GM23338 (cell line): Measurements from ENCODE around the gene TMSB4X. TPM values are rescaled to one million over a fixed set of nuclear protein-coding genes. Genes with fewer than 3 reads are reported as not detected.
A peak's percentile ranks its signal among the peaks of the same experiment; 100 is the strongest.

ENCODE experiments used
- ATAC-seq: fragments of 200-7000 bp; cut with Tn5 transposase; 3 replicates; pipeline ENCODE4 v1.9.1; 2020
- DNase-seq: peaks from one replicate; pipeline ENCODE4 v3.0.0-alpha.2; 2015; ENCODE audit warnings: low spot score
- H2AFZ ChIP-seq: fragments of 200-600 bp; sonication (generic); 2 replicates; pipeline ENCODE4 v1.8.0; 2016; ENCODE audit warnings: antibody characterized with exemption, mild to moderate bottlenecking, moderate library complexity
- H3F3A ChIP-seq: fragments of 200-600 bp; sonication (generic); replicated peaks from 2 replicates; pipeline ENCODE4 v1.8.0; 2017; ENCODE audit warnings: antibody characterized with exemption, mixed run types, low read depth
- H3K27ac ChIP-seq: fragments of 200-600 bp; sonication (generic); 2 replicates; pipeline ENCODE4 v1.6.1; 2016; ENCODE audit warnings: low read depth
- H3K27me3 ChIP-seq: fragments of 200-600 bp; sonication (generic); 2 replicates; pipeline ENCODE4 v1.8.0; 2016; ENCODE audit warnings: mild to moderate bottlenecking, mixed run types, moderate library complexity; ENCODE audit not compliant: insufficient read depth
- H3K36me3 ChIP-seq: fragments of 200-600 bp; sonication (generic); 2 replicates; pipeline ENCODE4 v1.8.0; 2016; ENCODE audit warnings: mild to moderate bottlenecking; ENCODE audit not compliant: insufficient read depth
- H3K4me1 ChIP-seq: fragments of 200-600 bp; sonication (generic); 2 replicates; pipeline ENCODE4 v1.8.0; 2016; ENCODE audit warnings: mild to moderate bottlenecking, moderate library complexity; ENCODE audit not compliant: insufficient read depth
- H3K4me2 ChIP-seq: fragments of 200-600 bp; sonication (generic); 2 replicates; pipeline ENCODE4 v1.7.1; 2017; ENCODE audit warnings: mixed run types
- H3K4me3 ChIP-seq: fragments of 200-600 bp; sonication (generic); 2 replicates; pipeline ENCODE4 v1.6.1; 2016; ENCODE audit warnings: mixed run types
- H3K79me2 ChIP-seq: fragments of 200-600 bp; sonication (generic); replicated peaks from 2 replicates; pipeline ENCODE4 v1.8.0; 2017; ENCODE audit warnings: mild to moderate bottlenecking; ENCODE audit not compliant: insufficient read depth
- H3K9me2 ChIP-seq: fragments of 200-600 bp; sonication (generic); 2 replicates; pipeline ENCODE4 v1.8.0; 2017; ENCODE audit not compliant: insufficient read depth
- H4K20me1 ChIP-seq: fragments of 200-600 bp; sonication (generic); replicated peaks from 2 replicates; pipeline ENCODE4 v1.8.0; 2017; ENCODE audit warnings: mild to moderate bottlenecking; ENCODE audit not compliant: insufficient read depth
- H3K27ac Mint-ChIP-seq: 2 replicates; pipeline ENCODE4 v1.8.0; 2020; ENCODE audit warnings: inconsistent platforms, mild to moderate bottlenecking, moderate library complexity, mixed read lengths
- H3K27me3 Mint-ChIP-seq: 3 replicates; pipeline ENCODE4 v1.8.0; 2022; ENCODE audit warnings: low read depth, mild to moderate bottlenecking, moderate library complexity, mixed read lengths, inconsistent platforms; ENCODE audit not compliant: insufficient read depth, poor library complexity
- H3K36me3 Mint-ChIP-seq: 3 replicates; pipeline ENCODE4 v1.8.0; 2021; ENCODE audit warnings: low read depth, mild to moderate bottlenecking, inconsistent platforms, moderate library complexity, mixed read lengths
- H3K4me1 Mint-ChIP-seq: 3 replicates; pipeline ENCODE4 v1.8.0; 2020; ENCODE audit warnings: mild to moderate bottlenecking, inconsistent platforms, mixed read lengths
- H3K4me3 Mint-ChIP-seq: 3 replicates; pipeline ENCODE4 v1.8.0; 2021; ENCODE audit warnings: moderate library complexity, mild to moderate bottlenecking, inconsistent platforms, mixed read lengths
- H3K9me3 Mint-ChIP-seq: 3 replicates; pipeline ENCODE4 v1.8.0; 2020; ENCODE audit warnings: moderate library complexity, mild to moderate bottlenecking, inconsistent platforms, mixed read lengths
- CREB1 ChIP-seq: fragments of 250-450 bp; sonication (Bioruptor Pico); IDR thresholded peaks from 2 replicates; pipeline ENCODE4 v1.5.0; 2020; ENCODE audit warnings: low read depth, mild to moderate bottlenecking, moderate library complexity
- POLR2AphosphoS5 ChIP-seq: IDR thresholded peaks from 2 replicates; pipeline ENCODE4 v1.6.1; 2016; ENCODE audit warnings: antibody characterized with exemption, low read depth
- STAT1 ChIP-seq: IDR thresholded peaks from one replicate; pipeline ENCODE4 v1.6.1; 2016; ENCODE audit warnings: antibody characterized with exemption; ENCODE audit not compliant: unreplicated experiment
- ZNF331 ChIP-seq: fragments of 250-450 bp; sonication (Bioruptor Pico); IDR thresholded peaks from 2 replicates; pipeline ENCODE4 v1.5.0; 2020; ENCODE audit warnings: low read depth, mild to moderate bottlenecking, moderate library complexity
- polyA plus RNA-seq: library from polyadenylated mRNA; unstranded; fragments of >200 nt; fragmentation: Nextera tagmentation; extraction: Ambion mirVana; gene quantifications from 2 replicates; pipeline ENCODE4 v1.2.1, GENCODE V29; 2016
- total RNA-seq: library from RNA; depleted of rRNA; stranded (reverse); fragments of >200 nt; shearing (Covaris generic); gene quantifications from 2 replicates; pipeline ENCODE4 v1.2.3, GENCODE V29; 2014
- TF ChIP-seq, protein P1 (sequence below), 2 experiments: fragments of 200-600 bp in 1 of 2; sonication (generic) in 1 of 2; conservative IDR thresholded peaks; 2 replicates each; pipeline versions ENCODE4 v1.5.1 to v1.6.1; 2016 to 2017; ENCODE audit warnings: antibody characterized with exemption in 2 of 2, low read depth in 2 of 2, mild to moderate bottlenecking in 2 of 2, moderate library complexity in 1 of 2
- TF ChIP-seq, protein P2 (sequence below): IDR thresholded peaks from one replicate; pipeline ENCODE4 v1.6.1; 2018; ENCODE audit warnings: antibody characterized with exemption; ENCODE audit not compliant: unreplicated experiment

Gene TMSB4X
- total and polyA plus RNA-seq, 2 experiments from 2014 or later = 999 to 6,191 TPM

- TF ChIP-seq, protein P1, sequence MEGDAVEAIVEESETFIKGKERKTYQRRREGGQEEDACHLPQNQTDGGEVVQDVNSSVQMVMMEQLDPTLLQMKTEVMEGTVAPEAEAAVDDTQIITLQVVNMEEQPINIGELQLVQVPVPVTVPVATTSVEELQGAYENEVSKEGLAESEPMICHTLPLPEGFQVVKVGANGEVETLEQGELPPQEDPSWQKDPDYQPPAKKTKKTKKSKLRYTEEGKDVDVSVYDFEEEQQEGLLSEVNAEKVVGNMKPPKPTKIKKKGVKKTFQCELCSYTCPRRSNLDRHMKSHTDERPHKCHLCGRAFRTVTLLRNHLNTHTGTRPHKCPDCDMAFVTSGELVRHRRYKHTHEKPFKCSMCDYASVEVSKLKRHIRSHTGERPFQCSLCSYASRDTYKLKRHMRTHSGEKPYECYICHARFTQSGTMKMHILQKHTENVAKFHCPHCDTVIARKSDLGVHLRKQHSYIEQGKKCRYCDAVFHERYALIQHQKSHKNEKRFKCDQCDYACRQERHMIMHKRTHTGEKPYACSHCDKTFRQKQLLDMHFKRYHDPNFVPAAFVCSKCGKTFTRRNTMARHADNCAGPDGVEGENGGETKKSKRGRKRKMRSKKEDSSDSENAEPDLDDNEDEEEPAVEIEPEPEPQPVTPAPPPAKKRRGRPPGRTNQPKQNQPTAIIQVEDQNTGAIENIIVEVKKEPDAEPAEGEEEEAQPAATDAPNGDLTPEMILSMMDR (conservative IDR thresholded peaks at IDR 0.05; ENCODE audit: low read depth in 2 of 2) = no peak
- TF ChIP-seq STAT1 (no peak), CREB1 (CRISPR knock-in tag) (no peak)
Measured at GRCh38 chrX:12977761-12978204, 2.9 kb downstream of the TMSB4X start (continued).

DNA sequence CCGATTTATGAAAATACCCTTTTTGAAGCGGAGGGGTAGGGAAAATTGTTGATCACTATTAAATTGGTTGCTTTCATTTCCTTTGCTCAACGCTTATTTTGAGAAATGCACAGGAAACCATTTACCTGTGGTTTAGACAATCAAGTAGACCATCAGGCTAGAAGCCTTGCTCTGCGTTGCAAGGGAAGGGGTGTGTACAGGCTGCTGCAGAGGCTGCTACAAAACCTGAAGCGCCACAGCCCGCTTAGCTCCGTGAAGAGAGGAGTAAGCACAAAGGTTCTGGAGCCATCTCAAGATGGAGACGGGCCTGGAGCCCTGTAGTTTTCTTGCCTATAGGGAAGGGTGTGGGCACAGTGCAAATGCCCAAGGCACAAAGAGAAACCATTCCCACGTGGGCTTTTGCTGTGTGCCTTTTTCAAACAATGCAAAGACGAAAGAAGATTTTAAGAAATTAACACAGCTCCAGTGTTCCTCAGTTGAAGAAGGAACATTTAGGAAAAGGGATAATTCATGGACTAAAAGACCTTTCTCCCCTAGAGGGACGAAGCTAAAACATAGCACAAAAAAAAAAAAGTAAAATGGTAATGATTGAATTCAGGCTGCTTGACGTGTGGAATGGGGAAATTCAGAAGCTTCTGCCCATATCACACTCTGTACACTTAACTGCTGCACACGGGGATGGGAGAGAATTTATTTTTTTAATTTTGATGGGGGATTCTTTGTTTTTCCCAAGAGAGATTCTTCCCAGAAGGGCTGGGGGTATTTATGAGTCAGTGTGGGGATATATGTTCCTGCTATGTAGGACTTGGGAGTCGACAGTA lies 3.5 kb downstream of the TMSB4X start:
- H4K20me1 ChIP-seq = no peaks in the 10 kb centered on the region
- peak overlapping the region; percentile 84; the same call in 1 of the 2 replicates for H3K4me2 ChIP-seq
- H3K27ac ChIP-seq = peak overlapping the region; percentile 78
- no peak overlapping the region for H2AFZ ChIP-seq
- no peaks in the 10 kb centered on the region for H3K27me3 ChIP-seq
- H3K36me3 ChIP-seq = no peaks in the 10 kb centered on the region
- peaks cover 4% of the 10 kb centered on the region; the same call in 1 of the 2 replicates for H3K4me1 ChIP-seq
- Mint-ChIP-seq H3K9me3 (no peaks in the 10 kb centered on the region; the same call in 2 of the 3 replicates), H3K36me3 (peaks cover 34% of the 10 kb centered on the region), H3K4me3 (no peak overlapping the region; the same call in 2 of the 3 replicates), H3K27me3 (peaks cover 11% of the 10 kb centered on the region), H3K27ac (peak overlapping the region; percentile 42), H3K4me1 (peaks cover 29% of the 10 kb centered on the region)
- H3K4me3 ChIP-seq = no peak overlapping the region
- ATAC-seq (peak; percentile 54), DNase-seq (peak; percentile 48)
- no peaks in the 10 kb centered on the region for H3K9me2 ChIP-seq
- TF ChIP-seq, protein P2, sequence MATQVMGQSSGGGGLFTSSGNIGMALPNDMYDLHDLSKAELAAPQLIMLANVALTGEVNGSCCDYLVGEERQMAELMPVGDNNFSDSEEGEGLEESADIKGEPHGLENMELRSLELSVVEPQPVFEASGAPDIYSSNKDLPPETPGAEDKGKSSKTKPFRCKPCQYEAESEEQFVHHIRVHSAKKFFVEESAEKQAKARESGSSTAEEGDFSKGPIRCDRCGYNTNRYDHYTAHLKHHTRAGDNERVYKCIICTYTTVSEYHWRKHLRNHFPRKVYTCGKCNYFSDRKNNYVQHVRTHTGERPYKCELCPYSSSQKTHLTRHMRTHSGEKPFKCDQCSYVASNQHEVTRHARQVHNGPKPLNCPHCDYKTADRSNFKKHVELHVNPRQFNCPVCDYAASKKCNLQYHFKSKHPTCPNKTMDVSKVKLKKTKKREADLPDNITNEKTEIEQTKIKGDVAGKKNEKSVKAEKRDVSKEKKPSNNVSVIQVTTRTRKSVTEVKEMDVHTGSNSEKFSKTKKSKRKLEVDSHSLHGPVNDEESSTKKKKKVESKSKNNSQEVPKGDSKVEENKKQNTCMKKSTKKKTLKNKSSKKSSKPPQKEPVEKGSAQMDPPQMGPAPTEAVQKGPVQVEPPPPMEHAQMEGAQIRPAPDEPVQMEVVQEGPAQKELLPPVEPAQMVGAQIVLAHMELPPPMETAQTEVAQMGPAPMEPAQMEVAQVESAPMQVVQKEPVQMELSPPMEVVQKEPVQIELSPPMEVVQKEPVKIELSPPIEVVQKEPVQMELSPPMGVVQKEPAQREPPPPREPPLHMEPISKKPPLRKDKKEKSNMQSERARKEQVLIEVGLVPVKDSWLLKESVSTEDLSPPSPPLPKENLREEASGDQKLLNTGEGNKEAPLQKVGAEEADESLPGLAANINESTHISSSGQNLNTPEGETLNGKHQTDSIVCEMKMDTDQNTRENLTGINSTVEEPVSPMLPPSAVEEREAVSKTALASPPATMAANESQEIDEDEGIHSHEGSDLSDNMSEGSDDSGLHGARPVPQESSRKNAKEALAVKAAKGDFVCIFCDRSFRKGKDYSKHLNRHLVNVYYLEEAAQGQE = no peak
- peak; percentile 53 for TF ChIP-seq POLR2AphosphoS5
- peaks cover 22% of the 10 kb centered on the region for H3K79me2 ChIP-seq
- H3F3A ChIP-seq = no peaks in the 10 kb centered on the region

DNA sequence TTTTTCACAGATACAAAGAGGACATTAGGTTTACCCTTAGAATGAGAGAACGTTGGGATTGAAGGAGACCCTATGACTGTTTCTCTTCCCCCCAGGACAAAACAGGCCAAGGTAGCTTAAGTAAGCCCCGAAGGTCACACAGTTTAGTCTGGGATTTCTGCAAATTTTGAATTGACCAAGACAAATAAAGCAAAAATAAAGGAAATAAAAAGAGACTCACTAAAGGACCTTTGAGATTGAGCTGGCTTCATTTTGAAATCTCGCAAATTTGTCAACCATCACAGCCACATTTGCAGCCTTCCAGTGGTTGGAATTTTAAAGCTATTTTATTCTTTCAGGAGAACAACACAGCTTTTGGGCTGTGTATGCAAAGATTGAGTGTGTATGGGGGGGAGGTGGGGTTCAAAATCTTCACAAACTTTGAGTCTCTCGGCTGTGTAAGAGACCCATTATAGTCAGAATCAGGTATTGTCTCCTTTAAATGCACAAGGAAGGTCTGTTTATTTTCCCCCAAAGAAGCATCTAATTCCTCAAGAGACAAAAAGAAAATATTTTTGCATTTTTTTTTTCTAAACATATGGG lies 4.2 kb downstream of the TMSB4X start:
- H3K4me2 ChIP-seq = no peak overlapping the region
- H3K27me3 ChIP-seq = no peaks in the 10 kb centered on the region
- H3K9me2 ChIP-seq = no peaks in the 10 kb centered on the region
- ATAC-seq = peak; percentile 5; the same call in 1 of the 3 replicates
- no peak overlapping the region for H3K4me3 ChIP-seq
- DNase-seq = no peak
- no peaks in the 10 kb centered on the region for H3K36me3 ChIP-seq
- H3K4me3 Mint-ChIP-seq = no peak overlapping the region
- peaks cover 22% of the 10 kb centered on the region for H3K79me2 ChIP-seq
- peak overlapping the region; percentile 78 for H3K27ac ChIP-seq
- H3K4me1 ChIP-seq = peaks cover 4% of the 10 kb centered on the region; the same call in 1 of the 2 replicates
- H3F3A ChIP-seq = no peaks in the 10 kb centered on the region
- no peaks in the 10 kb centered on the region; the same call in 2 of the 3 replicates for H3K9me3 Mint-ChIP-seq
- H4K20me1 ChIP-seq = no peaks in the 10 kb centered on the region
- peaks cover 34% of the 10 kb centered on the region for H3K36me3 Mint-ChIP-seq
- no peak overlapping the region for H2AFZ ChIP-seq
- H3K27me3 Mint-ChIP-seq = peaks cover 11% of the 10 kb centered on the region
- peaks cover 23% of the 10 kb centered on the region for H3K4me1 Mint-ChIP-seq
- H3K27ac Mint-ChIP-seq = peak overlapping the region; percentile 42
- TF ChIP-seq ZNF331 (no peak), CREB1 (CRISPR knock-in tag) (no peak)
